ENCODE results near the gene PRICKLE4.

DNA sequence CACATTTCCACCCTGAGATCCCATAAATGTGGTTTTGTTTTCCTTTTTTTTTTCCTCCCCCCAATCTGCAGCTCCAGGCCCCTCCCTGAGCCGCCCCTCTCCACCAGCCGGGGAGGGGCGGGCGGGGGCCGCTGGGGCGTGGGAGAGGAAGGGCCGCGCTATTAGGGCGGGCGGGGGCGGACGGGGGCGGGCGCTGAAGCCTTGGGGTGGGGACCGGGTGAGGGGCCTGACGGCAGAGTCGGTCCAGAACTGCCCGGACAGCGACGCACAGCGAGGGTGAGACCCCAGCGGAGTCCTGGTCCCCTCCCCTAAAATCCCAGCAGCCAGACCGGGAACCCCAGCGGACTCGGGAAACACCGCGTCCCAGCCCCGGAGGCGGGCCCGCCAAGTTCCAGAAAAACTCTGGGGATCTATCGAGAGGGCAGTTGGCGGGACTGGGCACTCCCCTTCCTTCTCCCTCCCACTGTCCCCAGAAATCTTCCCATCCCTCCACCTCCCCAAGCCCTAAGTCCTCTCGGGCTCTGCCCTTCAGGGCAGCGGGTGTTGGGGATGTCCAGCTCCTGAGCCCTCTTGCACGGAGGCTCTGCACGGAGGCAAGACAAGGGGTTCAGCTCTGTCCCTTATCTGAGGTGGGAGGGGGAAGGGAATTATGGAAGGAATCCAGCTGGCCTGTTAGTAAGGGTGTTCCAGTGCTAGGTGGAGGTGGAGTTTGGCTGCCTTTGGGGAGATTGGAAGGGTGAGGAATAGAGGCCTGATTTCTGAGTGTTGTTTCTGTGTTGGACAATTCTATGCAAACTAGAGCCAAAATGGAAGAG lies at the start of gene PRICKLE4:
- no peak for TF ChIP-seq CTCF (IDR thresholded peaks at IDR 0.05; ENCODE audit: poor library complexity)
- TF ChIP-seq EZH2 (IDR thresholded peaks at IDR 0.05; ENCODE audit: borderline replicate concordance), result no peak
